WTC11 (cell line): ENCODE results near the gene CYP3A5.

Experiments
- ATF2 ChIP-seq: sonication (generic); formaldehyde crosslinking; IDR thresholded peaks from 2 replicates; pipeline ENCODE4 v1.8.1; 2022; ENCODE audit warnings: low read depth, missing genetic modification reagents, borderline replicate concordance
- CREB1 ChIP-seq: sonication (generic); formaldehyde crosslinking; IDR thresholded peaks from 2 replicates; pipeline ENCODE4 v1.8.0; 2023; ENCODE audit warnings: mild to moderate bottlenecking, missing genetic modification reagents
- GTF2I ChIP-seq: fragments of 250-450 bp; sonication (Bioruptor Pico); conservative IDR thresholded peaks from 2 replicates; pipeline ENCODE4 v1.4.0; 2021; ENCODE audit warnings: mild to moderate bottlenecking
- NR3C1 ChIP-seq: sonication (generic); formaldehyde crosslinking; conservative IDR thresholded peaks from 2 replicates; pipeline ENCODE4 v1.8.1; 2023; ENCODE audit warnings: low read depth, mild to moderate bottlenecking, missing genetic modification reagents
- TF ChIP-seq, protein P1 (sequence below): fragments of 200-600 bp; IDR thresholded peaks from 2 replicates; pipeline ENCODE4 v1.8.0; 2022; ENCODE audit warnings: antibody characterized with exemption

DNA sequence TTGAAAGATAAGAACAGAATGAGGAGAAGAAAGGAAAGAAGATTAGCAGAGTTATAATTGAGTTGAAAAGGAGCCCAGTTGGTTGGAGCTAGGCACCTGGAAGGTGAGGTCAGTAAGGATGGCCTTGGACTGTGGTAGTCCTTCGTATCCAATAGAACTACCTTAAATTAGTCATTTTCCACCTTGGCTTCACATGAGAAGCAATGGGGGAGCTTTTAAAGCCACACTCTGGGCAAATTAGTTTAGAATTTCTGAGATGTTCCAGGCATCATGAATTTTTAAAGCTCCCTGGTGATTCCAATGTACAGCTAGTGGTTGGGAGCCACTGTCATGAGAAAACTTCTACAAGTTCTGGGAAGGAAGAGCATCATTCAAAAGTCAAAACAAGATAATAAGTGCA is 27.3 kb upstream of the CYP3A5 start:
- TF ChIP-seq GTF2I: no peak
- no peak for TF ChIP-seq ATF2 (CRISPR knock-in tag)
- TF ChIP-seq, protein P1, sequence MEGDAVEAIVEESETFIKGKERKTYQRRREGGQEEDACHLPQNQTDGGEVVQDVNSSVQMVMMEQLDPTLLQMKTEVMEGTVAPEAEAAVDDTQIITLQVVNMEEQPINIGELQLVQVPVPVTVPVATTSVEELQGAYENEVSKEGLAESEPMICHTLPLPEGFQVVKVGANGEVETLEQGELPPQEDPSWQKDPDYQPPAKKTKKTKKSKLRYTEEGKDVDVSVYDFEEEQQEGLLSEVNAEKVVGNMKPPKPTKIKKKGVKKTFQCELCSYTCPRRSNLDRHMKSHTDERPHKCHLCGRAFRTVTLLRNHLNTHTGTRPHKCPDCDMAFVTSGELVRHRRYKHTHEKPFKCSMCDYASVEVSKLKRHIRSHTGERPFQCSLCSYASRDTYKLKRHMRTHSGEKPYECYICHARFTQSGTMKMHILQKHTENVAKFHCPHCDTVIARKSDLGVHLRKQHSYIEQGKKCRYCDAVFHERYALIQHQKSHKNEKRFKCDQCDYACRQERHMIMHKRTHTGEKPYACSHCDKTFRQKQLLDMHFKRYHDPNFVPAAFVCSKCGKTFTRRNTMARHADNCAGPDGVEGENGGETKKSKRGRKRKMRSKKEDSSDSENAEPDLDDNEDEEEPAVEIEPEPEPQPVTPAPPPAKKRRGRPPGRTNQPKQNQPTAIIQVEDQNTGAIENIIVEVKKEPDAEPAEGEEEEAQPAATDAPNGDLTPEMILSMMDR: no peak
- no peak for TF ChIP-seq CREB1 (CRISPR knock-in tag)
- TF ChIP-seq NR3C1: no peak
